Left forelimb (tissue), 1 donor: ENCODE results near the gene FAM229B.
"Not testable (repeated sequence)": the region's sequence is repeated elsewhere in the genome, so short reads cannot be mapped to it uniquely, and the experiment has no call there.

Experiments used
- DNase-seq: peaks from one replicate; pipeline ENCODE4 v3.0.0-alpha.2; 2018; ENCODE audit warnings: low spot score

The FAM229B gene

DNA sequence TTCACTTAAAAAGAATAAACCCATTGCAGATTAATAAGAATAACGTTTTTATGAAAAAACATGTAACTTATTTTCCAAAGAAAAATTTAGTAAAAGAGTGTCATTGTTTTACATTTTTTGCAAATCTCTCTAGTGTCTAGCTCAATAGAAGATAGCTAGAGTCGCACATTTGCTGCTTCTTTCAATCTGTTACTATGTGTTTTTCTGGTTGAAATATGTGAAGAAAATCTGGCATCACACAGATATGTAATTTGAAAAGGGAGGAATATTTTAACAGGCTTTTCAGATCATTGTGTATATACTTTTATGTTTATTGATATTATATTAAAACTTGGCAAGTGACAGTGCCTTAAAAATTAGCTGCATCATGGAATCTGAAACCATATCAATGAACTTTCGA, 24.4 kb upstream of the FAM229B start:
- no peak for DNase-seq

DNA sequence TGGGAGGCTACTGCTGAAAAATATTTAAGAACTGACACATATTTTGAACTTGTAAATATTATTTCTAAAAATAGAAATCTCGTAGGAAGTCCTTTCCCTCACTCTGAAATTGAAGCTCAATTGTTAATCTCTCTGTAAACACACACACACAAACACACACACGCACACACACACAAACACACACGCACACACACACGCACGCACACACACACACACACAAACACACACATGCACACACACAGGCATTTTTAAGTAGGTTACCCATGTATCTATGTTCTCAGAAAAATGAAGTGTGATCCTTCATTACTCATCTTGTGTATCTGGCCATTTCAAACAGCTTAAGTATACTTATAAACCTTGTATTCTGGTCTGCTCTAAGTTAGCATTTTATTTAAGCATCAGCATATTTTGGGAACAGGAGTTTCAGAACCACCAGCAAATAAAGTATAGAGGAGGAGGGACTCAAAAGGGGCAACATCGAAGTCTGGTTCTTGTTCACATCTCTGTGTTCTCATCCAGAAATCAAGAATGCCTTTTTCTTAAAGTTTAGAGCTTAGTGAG, 21.9 kb upstream of the FAM229B start:
- no peak for DNase-seq

DNA sequence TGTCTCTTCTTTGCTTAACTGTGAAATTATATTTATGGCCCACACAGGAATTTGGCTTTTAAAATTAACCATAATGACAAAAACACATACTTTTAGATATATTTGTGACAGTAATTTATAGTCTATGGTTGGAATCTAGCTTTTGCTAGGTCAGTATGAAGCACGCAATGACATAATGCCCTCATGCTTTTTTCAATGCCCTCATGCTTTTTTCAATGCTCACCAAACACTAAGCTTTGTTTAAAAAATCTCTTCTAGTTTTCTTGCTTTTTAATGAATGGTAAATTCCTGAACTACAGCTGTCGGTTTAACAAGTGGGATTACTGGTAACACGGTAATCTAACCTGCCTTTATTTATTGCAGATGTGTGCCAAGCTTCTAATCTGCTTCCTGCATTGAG, 20.8 kb upstream of the FAM229B start:
- no peak for DNase-seq

DNA sequence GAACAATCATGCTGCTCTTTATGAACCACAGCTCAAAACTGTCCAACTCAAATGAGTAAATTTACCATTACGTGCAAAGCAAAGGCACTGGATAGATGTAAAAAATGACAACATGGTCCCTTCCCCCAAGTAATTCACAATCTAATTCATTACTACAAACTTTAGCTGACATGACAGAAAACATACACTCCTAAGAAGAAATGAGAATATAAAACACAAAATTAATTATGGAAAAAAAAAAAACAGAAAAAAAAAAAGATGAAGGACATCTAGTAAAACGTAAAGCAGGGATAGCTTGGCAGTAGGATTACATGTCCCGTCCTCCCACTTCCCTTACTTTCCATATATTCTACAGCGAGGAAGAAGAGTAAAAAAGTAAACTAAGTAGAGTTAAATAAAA, 5.8 kb upstream of the FAM229B start:
- DNase-seq = no peak

DNA sequence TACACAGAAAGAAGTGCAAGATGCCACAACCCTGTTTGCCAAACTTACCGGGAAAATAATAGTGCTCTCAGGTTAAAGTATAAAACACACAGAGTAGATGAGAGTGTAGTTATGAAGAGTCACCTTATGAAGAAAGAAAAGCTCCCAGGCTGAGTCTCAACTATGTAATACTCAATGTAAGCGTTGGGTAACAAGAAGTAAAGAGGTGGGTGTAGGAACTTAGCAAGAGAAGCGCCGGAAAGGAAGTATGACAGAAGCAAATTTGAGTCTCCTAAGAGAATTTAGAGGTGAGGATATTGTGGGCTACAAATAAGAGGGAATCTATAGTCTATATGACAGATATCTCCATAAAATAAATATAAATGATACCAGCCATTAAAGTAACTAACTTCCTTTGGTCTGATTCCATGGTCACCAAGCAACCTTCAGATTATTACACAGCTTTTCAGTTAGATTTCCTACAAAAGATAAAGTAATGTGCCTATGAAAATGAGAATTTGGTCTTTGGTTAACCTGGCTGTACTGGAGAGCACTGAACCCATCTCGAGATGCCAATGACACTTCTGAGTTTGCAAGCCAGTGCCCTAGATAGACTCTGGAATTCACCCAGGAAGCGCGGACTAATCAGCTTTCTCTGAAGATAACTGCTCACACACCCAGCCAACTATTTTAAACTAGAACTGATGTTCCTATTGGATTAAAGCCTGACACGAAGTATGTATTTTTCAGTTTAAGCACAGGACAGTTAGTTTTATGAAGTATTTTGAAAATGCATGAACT, 1.9 kb upstream of the FAM229B start:
- DNase-seq = no peak

DNA sequence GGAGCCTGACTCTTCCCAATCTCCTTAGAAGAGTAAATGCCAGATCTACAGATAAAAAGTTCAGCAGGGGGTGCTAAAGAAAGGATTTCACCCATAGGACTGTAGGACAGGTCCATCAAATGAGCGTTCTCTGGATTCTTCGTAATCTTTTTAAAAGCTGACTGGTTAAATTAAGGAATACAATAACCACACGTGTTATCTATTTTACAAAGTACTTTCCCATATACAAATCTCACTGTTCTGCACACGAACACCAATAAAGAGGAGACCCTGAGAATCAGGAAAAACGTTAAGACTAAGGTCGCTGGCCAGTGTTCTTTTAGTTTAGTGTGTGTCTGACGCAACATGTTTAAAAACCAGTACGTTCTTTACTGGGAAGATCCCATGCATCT, 651 bp upstream of the FAM229B start:
- no peak for DNase-seq

DNA sequence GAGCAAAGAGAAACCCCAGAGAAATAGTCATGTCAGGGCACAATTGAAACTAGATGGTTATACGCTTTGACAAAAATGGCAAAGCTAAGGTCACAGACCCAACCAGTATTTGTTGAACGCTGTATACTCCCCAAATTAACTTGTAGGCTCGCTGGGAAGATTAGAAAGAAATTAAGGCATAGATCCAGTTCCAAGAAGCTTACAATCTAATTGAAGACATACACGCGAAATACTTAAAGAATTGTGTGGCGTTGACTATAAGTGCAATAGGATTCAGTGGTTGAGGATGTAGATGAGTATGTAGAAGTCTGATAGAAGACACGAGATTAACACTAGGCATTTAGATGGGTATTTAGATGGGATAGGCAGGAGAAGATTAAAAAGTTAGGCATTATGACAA, 525 bp downstream of the FAM229B start:
- no peak for DNase-seq

DNA sequence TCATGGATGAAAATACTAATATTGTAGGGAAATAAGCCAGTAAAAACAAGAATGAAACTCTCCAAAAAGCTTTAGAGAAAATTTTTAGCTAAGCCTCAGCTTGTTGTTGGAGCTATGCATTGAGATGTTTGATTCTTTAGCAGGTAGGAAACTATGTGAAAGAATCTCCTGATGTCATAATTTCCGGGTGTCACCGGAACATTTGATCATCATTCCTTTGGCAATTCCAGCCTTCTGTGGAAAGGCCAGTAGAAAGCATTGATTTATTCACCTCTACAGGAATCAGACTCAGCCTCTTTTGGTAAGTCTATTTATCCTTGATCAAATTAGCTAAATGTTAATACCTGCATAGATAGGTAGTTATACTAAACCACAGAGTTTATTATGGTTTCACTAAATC, 9.5 kb downstream of the FAM229B start:
- DNase-seq = no peak

DNA sequence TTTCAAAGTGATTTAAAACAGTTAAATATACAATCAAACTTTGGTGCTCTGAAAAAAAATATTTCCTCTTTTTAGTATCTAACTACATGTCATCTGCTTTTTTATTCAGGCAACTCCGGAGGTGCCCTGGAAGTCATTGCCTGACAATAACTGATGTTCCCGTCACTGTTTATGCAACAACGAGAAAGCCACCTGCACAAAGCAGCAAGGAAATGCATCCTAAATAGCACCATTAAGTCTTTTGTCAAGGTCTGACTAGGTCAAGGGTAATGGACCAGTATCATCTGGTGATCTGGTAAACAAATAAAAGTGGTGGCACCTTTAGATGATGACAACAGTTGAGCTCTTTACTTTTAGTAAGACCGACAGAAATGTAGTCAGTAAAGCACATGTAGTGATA, 13.2 kb downstream of the FAM229B start:
- DNase-seq = no peak

DNA sequence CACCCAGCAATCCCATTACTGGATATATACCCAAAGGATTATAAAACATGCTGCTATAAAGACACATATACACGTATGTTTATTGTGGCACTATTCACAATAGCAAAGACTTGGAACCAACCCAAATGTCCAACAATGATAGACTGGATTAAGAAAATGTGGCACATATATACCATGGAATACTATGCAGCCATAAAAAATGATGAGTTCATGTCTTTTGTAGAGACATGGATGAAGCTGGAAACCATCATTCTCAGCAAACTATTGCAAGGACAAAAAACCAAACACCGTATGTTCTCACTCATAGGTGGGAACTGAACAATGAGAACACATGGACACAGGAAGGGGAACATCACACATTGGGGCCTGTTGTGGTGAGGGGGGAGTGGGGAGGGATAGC, 18.6 kb downstream of the FAM229B start:
- DNase-seq = not testable (repeated sequence)

DNA sequence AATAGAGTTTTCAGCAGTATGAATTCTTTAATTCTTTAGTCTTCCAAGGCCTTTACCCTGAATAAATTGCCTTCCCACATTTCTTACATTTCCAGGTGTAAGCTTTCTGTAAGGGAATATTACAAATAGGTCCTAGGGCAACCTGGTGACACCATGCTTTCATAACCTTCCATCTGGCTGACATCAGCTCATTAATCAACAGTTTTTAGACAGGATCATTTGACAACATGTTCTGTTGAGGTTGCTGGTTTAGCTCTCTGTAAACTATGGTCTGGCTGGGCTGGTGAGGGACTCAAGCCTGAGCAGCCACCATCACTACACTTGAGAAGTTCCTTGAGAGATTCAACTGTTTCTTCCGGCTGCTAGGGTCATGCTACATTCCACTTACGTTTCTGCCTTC, 19.2 kb downstream of the FAM229B start:
- DNase-seq = no peak

DNA sequence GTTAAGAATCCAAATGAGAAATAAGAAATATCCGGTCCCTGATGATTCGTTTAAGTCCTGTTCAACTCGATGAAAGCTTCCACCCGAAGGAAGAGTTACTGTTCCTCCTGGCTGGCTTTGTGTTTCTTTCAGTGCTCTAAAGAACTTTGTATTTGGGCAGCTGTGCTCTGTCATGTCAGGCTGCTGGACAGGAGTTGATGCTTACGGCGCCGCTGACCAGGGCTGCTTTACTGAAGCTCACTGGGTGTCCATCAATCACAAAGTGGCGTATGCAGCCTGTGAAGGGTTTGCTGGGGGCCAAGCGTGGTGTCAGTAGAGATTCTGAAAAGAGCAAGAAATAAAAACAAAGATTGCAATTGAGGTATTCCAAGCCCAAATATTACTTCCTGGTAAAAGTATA, 21.9 kb downstream of the FAM229B start:
- DNase-seq = no peak

DNA sequence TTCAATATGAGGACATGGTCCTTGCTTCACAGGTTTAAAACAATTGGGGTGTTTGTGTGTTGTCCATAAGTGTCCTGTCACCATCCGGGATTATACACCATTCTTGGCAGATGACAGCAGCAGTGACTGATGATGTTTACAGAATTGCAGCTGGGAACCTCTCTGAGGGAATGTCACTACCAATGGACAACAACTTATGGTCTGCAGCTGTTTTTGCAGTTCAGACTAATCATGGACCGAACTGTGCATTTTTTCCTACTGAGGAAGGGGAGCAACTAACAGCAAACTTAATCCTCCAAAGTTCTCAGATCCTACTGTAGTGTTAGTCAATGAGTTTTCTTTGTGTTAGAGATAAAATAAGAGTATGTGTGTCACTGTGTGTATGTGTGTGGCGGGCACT, 26.0 kb downstream of the FAM229B start:
- DNase-seq = no peak

DNA sequence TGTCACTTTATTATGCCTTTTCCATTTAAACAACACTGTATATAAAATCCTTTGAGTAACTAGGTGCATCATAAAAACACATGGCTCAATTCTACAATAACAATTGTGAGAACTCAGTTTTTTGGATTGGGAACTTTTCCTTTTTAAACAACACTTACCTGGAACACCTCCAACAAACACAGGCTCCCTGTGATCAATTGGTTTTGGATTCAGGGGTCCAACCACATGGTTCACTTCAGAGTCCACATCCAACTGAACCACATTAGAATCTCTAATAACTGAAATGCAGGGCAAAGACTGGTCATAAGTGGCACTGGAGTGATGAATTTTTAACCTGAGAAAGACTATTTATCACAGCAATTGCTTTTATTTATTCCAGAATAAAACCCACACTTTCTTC, 26.5 kb downstream of the FAM229B start:
- DNase-seq = no peak

DNA sequence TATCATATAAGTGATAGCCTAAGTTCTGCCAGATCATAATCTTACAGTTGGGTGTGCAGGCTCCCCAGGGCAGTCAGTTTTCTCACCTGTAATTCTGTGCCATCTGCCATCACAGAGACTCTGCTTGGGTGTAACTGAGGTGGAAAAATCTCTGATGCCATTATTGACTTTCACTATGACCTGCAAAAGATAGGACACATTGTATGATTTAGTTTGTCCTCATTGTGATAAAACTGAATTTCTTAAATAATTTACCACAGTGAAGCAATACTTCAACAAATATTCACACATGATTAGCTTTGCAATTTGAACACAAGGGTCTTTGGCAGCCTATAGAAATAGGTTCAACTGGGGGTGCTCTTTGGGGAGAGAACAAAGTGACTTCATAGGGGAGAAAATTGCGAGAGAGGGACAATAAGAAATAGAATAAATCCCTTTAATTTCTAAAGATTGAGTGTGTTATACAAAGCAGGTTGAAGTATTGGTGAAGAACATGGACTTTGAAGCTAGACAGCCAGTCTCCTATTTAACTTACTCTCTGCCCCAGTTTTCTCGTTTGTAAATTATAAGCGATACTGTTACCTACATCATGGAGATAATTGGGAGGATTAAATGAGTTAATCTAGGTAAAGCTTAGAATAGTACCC, 27.3 kb downstream of the FAM229B start:
- no peak for DNase-seq

DNA sequence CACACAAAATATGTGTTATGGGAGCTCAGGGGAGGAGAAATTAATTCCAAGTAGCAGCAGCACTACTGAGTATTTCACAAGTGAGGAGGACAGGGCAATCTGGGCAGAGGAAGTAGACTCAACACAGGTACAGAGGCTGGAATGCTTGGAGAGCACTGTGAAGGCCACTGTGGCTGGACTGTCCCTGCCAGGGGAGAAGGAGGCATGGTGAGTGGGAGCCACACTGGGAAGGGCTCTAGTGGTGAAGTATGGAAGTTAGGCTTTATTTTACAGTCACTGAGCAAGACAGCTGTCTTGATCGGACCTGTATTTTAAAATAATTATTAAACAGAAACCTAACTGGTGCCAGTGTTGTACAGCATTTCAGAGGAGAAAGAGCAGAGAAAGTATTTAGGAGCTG, 28.8 kb downstream of the FAM229B start:
- DNase-seq = no peak

DNA sequence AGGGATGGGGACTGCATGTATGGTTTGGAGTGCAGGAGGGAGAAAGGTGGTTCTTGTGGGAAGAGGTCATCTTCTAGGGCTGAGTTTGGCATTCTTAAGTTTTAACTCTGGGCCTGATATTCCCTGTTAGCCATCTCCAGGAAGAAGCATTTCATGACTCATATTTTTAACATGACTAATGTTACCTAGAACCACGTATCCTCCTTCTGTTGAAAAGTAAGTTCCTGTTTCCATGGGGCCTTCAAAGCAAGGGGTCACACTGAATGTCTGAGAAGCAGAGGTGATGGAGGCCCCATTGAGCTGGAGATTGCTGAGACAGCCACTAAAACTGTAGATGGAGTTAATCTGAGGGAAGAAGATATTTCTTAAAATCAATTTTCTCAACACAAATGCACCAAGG, 30.2 kb downstream of the FAM229B start:
- no peak for DNase-seq

DNA sequence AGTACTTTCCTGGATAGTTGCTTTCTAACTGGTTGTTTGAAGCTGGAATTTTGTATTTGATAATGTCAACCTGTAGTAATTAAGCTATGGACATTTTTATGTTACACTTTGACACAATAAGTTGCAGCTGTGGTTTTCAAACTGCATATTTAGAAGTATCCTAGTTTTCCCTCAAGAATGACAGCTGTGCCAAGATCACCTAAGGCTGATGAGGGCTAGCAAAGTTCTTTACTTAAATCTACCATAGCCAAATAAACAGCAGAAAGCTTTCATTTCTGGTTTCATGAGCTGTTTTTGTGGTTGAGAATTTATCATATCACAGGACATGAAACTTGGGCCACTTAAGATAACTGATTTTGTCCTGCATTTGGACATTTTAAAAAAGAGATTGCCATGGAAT, 30.6 kb downstream of the FAM229B start:
- no peak for DNase-seq

DNA sequence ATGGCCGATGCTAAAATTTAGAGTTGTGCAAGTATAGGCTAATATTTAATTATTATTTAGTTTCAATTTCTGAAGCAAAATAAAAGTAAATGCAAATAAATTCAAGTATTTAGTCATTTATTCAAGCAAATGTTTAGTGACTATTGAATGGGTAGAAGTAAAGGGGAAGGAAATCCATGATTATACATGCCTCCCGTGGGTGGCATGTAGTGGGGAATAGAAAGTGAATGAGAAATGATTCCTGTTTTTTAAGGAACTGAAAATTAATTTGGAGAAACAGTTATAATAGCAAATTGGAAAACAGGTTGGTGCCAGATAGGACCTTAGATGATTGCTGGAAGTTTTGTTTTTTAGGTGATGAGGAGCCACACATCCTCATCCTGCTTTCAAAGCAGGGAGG, 35.4 kb downstream of the FAM229B start:
- no peak for DNase-seq

DNA sequence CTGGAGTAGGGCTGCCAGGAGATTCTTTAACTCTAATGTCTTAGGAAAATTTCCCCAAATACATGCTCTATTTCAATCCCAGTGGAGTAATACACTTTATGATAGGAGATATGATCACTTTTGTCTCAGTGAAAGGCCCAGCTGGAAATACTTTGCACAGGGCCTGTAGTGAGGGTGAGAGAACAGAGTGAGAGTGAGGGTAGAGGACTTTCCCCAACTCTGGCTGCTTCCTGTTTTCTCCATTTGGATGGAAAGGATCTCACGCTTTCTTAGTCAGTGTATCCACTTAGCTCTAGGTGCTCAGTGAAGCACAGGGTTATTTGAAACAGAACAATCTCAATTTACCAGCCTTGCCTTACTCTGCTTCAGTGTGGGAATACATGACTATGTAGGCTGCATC, 36.6 kb downstream of the FAM229B start:
- no peak for DNase-seq

DNA sequence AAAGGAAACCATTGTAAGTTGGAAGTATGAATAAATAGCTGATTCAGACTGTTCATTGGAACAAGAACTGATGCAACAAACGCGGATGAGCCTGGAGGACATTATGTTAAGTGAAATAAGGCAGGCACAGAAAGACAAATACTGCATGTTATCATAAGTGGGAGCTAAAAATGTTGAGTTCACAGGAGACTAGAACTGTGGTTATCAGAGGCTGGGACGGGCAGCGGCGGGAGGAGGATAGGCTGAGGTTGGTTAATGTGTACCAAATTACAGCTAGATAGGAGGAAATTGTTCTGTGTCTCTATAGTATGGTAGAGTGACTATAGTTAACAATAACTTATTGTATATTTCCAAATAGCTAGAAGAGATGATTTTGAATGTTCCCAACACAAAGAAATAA, 40.8 kb downstream of the FAM229B start:
- DNase-seq = no peak

DNA sequence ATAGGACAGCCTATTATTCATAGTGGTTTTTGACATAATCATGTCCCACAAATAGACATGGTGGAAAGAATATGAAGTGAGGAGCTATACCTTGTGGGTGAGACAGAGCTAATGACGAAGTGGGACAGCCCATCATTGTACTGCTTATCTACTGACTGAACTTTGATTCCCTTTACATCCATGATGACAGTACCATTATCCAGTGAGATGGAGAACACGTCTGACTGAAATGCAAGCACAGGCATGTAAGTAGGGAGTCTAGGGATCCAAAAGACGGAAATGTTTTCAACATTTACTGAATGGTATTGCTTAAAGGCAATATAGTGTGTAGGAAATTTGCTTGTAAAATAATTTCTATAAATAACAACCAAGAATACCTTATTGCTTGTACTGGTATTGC, 43.5 kb downstream of the FAM229B start:
- DNase-seq = no peak

DNA sequence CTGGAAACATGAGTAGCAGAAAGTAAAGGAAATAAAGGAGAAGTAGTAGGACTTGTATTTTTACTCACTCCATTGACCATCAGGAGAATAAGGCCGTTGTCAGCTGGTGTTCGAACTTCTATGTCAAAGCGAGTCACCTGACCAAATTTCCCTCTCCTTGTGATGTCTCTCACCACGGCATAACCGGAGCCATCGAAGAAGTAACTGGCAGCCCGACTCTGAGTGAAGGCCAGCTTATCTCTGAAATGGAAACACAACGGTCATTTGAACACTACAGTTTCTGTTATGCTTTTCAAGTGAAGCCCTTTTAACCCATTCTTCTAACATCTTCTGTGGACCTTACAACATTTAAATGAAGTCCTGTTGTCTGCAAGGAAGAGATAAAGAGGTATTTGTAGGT, 51.7 kb downstream of the FAM229B start:
- no peak for DNase-seq

DNA sequence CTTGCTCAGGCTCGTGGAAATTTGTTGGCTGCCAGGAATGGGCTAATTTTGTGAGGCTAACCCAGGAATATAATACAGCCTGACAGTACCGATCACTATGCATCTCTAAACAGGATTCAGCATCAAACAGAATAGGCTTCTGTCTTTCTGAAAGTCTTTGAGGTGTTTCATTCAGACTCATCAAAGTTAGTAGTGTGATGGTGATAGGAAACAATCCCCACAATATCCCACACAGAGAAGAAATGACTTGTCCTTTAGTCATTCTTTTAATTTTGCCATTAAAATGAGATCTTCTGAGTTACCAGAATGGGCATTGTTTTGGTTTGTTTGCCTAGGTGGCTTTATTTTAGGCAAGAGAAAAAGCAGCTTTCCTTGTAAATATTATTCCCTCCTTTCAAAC, 54.3 kb downstream of the FAM229B start:
- DNase-seq = no peak
